Calu3 (cell line): Measurements from ENCODE around the gene GRIK4. TPM values are rescaled to one million over a fixed set of nuclear protein-coding genes. Genes with fewer than 3 reads are reported as not detected.

Source experiments
- BruUV-seq: library from RNA; stranded (reverse); fragments of 400-500 nt; replicated peaks from 2 replicates; lab custom pipeline; 2021; lab: Mats Ljungman, UMichigan
- CTCF ChIA-PET: fragments of 300-600 bp; sonication (Branson Sonifier 250); formaldehyde crosslinking; loops from one replicate; lab custom pipeline; 2022; ENCODE audit warnings: antibody characterized with exemption; lab: Charles Lee
- DNase-seq: peaks from one replicate; pipeline ENCODE4 v3.0.0; 2022
- H3K27ac Mint-ChIP-seq: one replicate; pipeline ENCODE4 v1.8.0; 2022; ENCODE audit warnings: mixed read lengths; ENCODE audit not compliant: unreplicated experiment
- H3K27me3 Mint-ChIP-seq: one replicate; pipeline ENCODE4 v1.8.0; 2022; ENCODE audit warnings: mixed read lengths; ENCODE audit not compliant: unreplicated experiment
- H3K36me3 Mint-ChIP-seq: one replicate; pipeline ENCODE4 v1.8.0; 2022; ENCODE audit warnings: mild to moderate bottlenecking, moderate library complexity, mixed read lengths; ENCODE audit not compliant: insufficient read depth, unreplicated experiment
- H3K4me1 Mint-ChIP-seq: one replicate; pipeline ENCODE4 v1.8.0; 2022; ENCODE audit warnings: mild to moderate bottlenecking, low read depth, mixed read lengths; ENCODE audit not compliant: unreplicated experiment
- H3K4me3 Mint-ChIP-seq: one replicate; pipeline ENCODE4 v1.8.0; 2022; ENCODE audit warnings: mild to moderate bottlenecking, low read depth, moderate library complexity, mixed read lengths; ENCODE audit not compliant: unreplicated experiment
- H3K9me3 Mint-ChIP-seq: one replicate; pipeline ENCODE4 v1.8.0; 2022; ENCODE audit warnings: low read depth, mixed read lengths; ENCODE audit not compliant: unreplicated experiment
- intact Hi-C: fragments of 100-400 bp; cut with micrococcal nuclease; formaldehyde crosslinking; loops from one replicate; pipeline ENCODE4 v1.10.0; 2022; ENCODE audit not compliant: unreplicated experiment
- total RNA-seq: library from RNA; stranded (reverse); gene quantifications from 2 replicates; pipeline ENCODE4 v1.2.3, GENCODE V29; 2022
- TF ChIP-seq, protein P1 (sequence below): fragments of 200-600 bp; IDR thresholded peaks from one replicate; pipeline ENCODE4 v1.8.0; 2022; ENCODE audit warnings: antibody characterized with exemption; ENCODE audit not compliant: unreplicated experiment

The GRIK4 gene
- total RNA-seq, 1 experiment from 2014 or later: not detected

DNA sequence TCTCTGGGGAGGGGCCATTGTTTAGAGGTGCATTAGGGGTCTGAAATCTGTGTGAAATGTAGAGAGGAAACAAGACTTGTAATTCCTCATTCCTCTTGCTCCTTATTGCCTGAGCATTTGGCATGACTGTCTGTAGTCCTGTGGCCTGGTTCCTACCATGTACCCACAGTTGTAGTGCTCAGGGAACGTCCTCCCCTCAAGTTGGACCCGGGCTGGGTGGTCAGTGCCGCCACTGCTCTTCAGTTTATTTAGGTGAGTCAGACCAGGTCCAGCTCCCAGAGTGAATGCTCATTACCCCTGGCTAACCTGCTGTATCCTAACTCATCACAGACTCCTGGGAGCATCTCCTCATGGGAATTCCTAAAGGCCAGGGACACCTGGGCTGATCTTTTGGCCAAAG lies 139.8 kb downstream of the GRIK4 start:
- no peak for DNase-seq
- H3K27me3 Mint-ChIP-seq: peaks cover 93% of the 10 kb centered on the region

DNA sequence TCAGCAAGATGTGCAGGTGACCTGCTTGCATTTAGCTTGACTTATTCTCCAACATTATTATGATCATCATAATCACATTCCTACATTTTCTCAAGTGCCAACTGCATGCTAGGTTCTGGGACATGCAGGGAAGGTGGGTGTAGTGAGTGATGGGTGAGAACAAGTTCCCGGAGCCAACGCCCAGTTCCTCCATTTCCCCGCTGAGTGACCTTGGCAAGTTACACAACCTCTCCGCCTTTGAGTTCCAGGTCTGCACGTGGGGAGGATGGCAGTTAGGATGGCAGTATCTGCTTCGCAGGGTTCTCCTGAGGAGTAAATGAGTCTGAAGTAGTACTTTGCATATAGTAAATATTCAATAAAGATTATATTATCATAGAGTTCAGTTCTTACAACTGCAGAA lies 140.3 kb downstream of the GRIK4 start:
- Mint-ChIP-seq H3K36me3 (no peaks in the 10 kb centered on the region), H3K4me1 (no peaks in the 10 kb centered on the region), H3K27me3 (peaks cover 91% of the 10 kb centered on the region), H3K27ac (no peak overlapping the region), H3K9me3 (no peaks in the 10 kb centered on the region), H3K4me3 (no peak overlapping the region)
- no peak for DNase-seq
- CTCF ChIA-PET: no interaction called here
- no TSS peak for BruUV-seq
- TF ChIP-seq, protein P1, sequence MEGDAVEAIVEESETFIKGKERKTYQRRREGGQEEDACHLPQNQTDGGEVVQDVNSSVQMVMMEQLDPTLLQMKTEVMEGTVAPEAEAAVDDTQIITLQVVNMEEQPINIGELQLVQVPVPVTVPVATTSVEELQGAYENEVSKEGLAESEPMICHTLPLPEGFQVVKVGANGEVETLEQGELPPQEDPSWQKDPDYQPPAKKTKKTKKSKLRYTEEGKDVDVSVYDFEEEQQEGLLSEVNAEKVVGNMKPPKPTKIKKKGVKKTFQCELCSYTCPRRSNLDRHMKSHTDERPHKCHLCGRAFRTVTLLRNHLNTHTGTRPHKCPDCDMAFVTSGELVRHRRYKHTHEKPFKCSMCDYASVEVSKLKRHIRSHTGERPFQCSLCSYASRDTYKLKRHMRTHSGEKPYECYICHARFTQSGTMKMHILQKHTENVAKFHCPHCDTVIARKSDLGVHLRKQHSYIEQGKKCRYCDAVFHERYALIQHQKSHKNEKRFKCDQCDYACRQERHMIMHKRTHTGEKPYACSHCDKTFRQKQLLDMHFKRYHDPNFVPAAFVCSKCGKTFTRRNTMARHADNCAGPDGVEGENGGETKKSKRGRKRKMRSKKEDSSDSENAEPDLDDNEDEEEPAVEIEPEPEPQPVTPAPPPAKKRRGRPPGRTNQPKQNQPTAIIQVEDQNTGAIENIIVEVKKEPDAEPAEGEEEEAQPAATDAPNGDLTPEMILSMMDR: no peak
- intact Hi-C loops: no loop called here

More for the DNA sequence above, 139.8 kb downstream of the GRIK4 start:
- H3K9me3 Mint-ChIP-seq: no peaks in the 10 kb centered on the region
- no peak overlapping the region for H3K27ac Mint-ChIP-seq
- TF ChIP-seq, protein P1: no peak
- no peak overlapping the region for H3K4me3 Mint-ChIP-seq
- H3K4me1 Mint-ChIP-seq: no peaks in the 10 kb centered on the region
- no peaks in the 10 kb centered on the region for H3K36me3 Mint-ChIP-seq
- CTCF ChIA-PET: no interaction called here
- intact Hi-C loops: no loop called here
- BruUV-seq: no TSS peak

DNA sequence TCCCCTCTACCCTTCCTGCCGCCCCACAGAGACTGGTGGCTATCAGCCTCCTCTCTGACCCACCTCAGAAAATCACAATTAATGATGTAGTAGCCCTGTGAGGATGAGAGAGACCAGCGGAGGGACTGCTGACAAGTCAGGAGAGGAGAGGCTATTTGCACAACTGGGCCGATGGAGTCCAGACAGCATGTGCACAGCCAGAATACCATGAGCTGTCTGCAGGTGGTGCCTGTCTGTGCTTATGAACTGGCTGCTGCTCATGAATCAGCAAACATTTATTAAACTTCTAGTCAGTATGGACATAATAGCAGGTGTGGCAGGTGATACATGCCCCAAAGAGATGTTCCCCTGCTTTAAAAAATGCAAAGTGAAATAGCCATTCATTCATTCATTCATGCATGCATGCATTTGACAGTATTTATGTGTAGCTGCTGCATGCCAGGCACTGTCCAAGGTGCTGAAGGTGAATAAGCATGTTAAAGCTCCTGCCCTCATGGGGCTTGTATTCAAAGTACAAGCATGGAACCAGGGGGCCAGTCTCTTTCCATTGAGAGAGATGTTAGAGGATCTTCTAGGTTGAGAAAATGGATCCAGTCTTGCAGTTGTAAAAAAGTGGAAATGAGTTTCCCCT lies 141.3 kb downstream of the GRIK4 start:
- Mint-ChIP-seq H3K4me1 (no peaks in the 10 kb centered on the region), H3K4me3 (no peak overlapping the region), H3K27ac (no peak overlapping the region), H3K9me3 (no peaks in the 10 kb centered on the region), H3K36me3 (no peaks in the 10 kb centered on the region), H3K27me3 (peaks cover 91% of the 10 kb centered on the region)
- intact Hi-C loops: no loop called here
- CTCF ChIA-PET: interaction anchor here (0.7 kb wide), 1 partner anchor 306 kb away, joined by 3 read pairs; no protein-coding TSS in a partner anchor
- TF ChIP-seq, protein P1: no peak
- DNase-seq: peak; percentile 4
- no TSS peak for BruUV-seq

DNA sequence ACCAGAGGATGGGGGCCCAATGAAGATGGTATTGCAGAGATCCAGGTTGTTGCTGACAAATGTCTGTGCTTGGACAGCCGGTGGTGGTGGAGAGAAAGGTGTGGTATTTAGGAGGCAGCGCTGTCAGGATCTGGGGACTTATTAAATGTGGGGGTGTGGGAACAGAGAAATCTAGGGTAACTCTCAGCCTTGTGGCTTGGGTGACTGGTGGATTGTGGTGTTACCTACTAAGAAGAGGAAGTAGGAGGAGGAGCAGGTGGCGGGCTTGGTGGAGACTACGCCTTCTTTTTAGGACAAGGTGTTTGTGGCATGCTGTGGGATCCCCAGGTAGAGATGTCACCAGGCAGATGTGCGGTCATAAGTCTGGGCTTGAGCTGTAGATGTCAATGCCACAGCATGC lies 144.0 kb downstream of the GRIK4 start:
- Mint-ChIP-seq H3K27me3 (peaks cover 82% of the 10 kb centered on the region), H3K27ac (no peak overlapping the region), H3K4me3 (no peak overlapping the region), H3K9me3 (no peaks in the 10 kb centered on the region), H3K36me3 (no peaks in the 10 kb centered on the region), H3K4me1 (no peaks in the 10 kb centered on the region)
- TF ChIP-seq, protein P1: no peak
- BruUV-seq: no TSS peak
- DNase-seq: no peak
- CTCF ChIA-PET: no interaction called here
- intact Hi-C loops: no loop called here
